Renal pelvis (tissue), 12 donors: ENCODE measurements around the gene UBE4B. TPM values are rescaled to one million over a fixed set of nuclear protein-coding genes. Genes with fewer than 3 reads are reported as not detected.
"Not testable (repeated sequence)": the region's sequence is repeated elsewhere in the genome, so short reads cannot be mapped to it uniquely, and the experiment has no call there.

ENCODE experiments used
- DNase-seq: peaks from one replicate; pipeline ENCODE4 v3.0.0-alpha.2; 2013
- long read RNA-seq, 16 experiments: transcript quantifications; one replicate each; lab custom pipeline, GENCODE V29; 2026
- polyA plus RNA-seq, 3 donors: library from polyadenylated mRNA; unstranded; fragments of 120-200 nt; gene quantifications; one replicate each; pipeline ENCODE4 v1.2.1, GENCODE V29; 2013; ENCODE audit not compliant: insufficient read length in 3 of 3

Gene UBE4B
- 10 to 100 TPM; 48.6 to 58.8 (median 58.2) TPM for polyA plus RNA-seq
- long read RNA-seq, donor 1, full-length matches to known transcripts: 2 of 8 reads
- long read RNA-seq, donor 1, partial matches to known transcripts: 6 of 8 reads
- long read RNA-seq, donor 1, other reads (novel, unspliced or antisense): 0 of 8 reads
- long read RNA-seq, donor 2, full-length matches to known transcripts: 3 of 27 reads
- long read RNA-seq, donor 2, partial matches to known transcripts: 24 of 27 reads
- long read RNA-seq, donor 2, other reads (novel, unspliced or antisense): 0 of 27 reads
- long read RNA-seq, donor 3, partial matches to known transcripts: 13 of 13 reads
- long read RNA-seq, donor 3, other reads (novel, unspliced or antisense): 0 of 13 reads
- long read RNA-seq, donor 4, partial matches to known transcripts: 7 of 7 reads
- long read RNA-seq, donor 4, other reads (novel, unspliced or antisense): 0 of 7 reads
- long read RNA-seq, donor 5, full-length matches to known transcripts: 1 of 1 reads
- long read RNA-seq, donor 5, partial matches to known transcripts: 0 of 1 reads
- long read RNA-seq, donor 5, other reads (novel, unspliced or antisense): 0 of 1 reads
- long read RNA-seq, donor 6, full-length matches to known transcripts: 4 of 32 reads
- long read RNA-seq, donor 6, partial matches to known transcripts: 28 of 32 reads
- long read RNA-seq, donor 6, other reads (novel, unspliced or antisense): 0 of 32 reads
- long read RNA-seq, donor 7, full-length matches to known transcripts: 3 of 18 reads
- long read RNA-seq, donor 7, partial matches to known transcripts: 15 of 18 reads
- long read RNA-seq, donor 7, other reads (novel, unspliced or antisense): 0 of 18 reads
- long read RNA-seq, donor 8, partial matches to known transcripts: 6 of 6 reads
- long read RNA-seq, donor 8, other reads (novel, unspliced or antisense): 0 of 6 reads
- long read RNA-seq, donor 9, partial matches to known transcripts: 20 of 22 reads
- long read RNA-seq, donor 9, other reads (novel, unspliced or antisense): 0 of 22 reads
- long read RNA-seq, donor 10, partial matches to known transcripts: 20 of 21 reads
- long read RNA-seq, donor 10, other reads (novel, unspliced or antisense): 0 of 21 reads
- long read RNA-seq, donor 11, full-length matches to known transcripts: 1 of 6 reads
- long read RNA-seq, donor 11, partial matches to known transcripts: 5 of 6 reads
- long read RNA-seq, donor 11, other reads (novel, unspliced or antisense): 0 of 6 reads
- long read RNA-seq, donor 12, full-length matches to known transcripts: 1 of 23 reads
- long read RNA-seq, donor 12, partial matches to known transcripts: 22 of 23 reads
- long read RNA-seq, donor 12, other reads (novel, unspliced or antisense): 0 of 23 reads
- long read RNA-seq, donor 13, partial matches to known transcripts: 32 of 32 reads
- long read RNA-seq, donor 13, other reads (novel, unspliced or antisense): 0 of 32 reads
- long read RNA-seq, donor 14: 0 reads
- long read RNA-seq, donor 15, full-length matches to known transcripts: 2 of 41 reads
- long read RNA-seq, donor 15, partial matches to known transcripts: 39 of 41 reads
- long read RNA-seq, donor 15, other reads (novel, unspliced or antisense): 0 of 41 reads
- long read RNA-seq, donor 16, partial matches to known transcripts: 11 of 13 reads
- long read RNA-seq, donor 16, other reads (novel, unspliced or antisense): 0 of 13 reads

- peak; percentile 99 for DNase-seq
Measured at GRCh38 chr1:10032590-10033358, at the start of gene UBE4B. Gene UBE4B (plus strand): TSS chr1:10032958. CDS start chr1:10033671, 713 bp downstream.

DNA sequence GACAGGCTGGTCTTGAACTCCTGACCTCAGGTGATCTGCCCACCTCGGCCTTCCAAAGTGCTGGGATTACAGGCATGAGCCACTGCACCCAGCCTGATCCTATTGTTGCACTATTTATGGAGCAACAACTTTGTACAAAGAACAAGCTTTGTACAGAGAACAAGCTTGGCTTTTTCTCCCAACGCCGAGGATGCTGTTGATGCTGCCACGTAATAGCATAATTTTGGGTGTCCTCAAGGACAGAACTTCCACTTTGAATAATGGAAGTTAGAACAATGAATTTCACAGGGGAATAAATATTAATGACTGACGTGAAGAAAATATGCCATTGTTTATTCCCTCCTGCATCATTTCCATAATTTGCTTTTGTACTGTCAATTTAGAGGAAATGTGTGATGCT, 48.5 kb upstream of the UBE4B start:
- DNase-seq: no peak

DNA sequence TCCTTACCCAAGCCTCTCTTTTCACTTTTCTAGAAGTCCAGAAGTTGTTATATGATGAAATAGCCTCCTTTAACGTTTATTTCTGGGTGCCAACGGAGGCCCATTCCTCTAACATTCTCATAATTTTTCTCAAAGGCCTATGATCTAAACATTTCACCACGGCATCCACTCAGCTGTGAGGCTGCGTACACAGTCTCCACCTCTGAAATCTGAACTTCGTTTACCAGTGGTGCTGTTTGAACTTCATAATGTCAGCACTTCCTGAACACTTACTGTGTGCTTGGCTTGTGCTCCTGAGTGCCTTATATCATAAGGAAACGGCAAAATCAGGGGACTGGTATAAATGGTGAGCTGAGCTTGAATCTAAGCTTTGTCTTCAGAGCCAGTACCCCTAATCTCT, 47.8 kb upstream of the UBE4B start:
- DNase-seq: no peak

GRCh38 chr1:9989773-9990172, 43.0 kb upstream of the UBE4B start:
- no peak for DNase-seq

GRCh38 chr1:9990944-9991343, 41.8 kb upstream of the UBE4B start:
- DNase-seq: no peak

DNA sequence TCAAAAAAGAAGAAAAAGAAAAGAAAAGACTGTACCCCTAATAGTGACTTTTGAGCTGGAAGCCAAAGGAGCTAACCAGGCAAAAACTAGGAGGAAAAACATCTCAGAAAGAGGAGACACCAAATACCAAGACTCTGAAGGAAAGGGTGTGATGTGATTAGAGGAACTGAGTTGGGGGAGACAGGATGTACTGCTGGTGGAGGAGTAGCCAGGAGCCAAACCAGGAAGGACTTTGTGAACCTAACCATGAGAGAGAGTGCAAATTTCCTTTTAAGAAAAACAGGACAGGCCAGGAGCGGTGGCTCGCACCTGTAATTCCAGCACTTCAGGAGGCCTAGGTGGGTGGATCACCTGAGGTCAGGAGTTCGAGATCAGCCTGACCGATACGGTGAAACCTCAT, 39.8 kb upstream of the UBE4B start:
- DNase-seq: no peak

DNA sequence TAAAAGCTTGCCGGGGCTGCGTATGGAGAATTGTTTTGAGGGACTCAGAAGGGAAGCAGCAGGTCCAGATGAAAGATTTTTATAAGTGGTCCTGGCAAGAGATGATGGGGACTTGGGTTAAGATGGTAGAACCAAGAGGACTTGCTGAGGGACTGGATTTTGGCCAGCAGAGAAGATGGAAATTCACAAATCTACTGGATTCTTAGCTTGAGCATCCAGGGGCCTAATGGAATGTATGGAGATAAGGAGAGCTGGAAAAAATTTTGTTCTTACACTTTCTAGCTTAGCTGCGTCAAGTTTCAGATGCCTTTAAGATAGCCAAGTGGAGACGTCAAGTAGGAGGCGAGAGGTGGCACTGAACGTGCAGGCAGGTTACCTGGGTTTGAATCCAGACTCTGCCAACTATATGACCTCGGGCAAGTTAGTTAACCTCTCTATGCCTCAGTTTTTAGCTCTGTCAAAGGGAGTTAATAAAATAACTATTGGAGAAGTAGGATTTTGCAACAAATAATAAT, 39.1 kb upstream of the UBE4B start:
- DNase-seq: no peak

DNA sequence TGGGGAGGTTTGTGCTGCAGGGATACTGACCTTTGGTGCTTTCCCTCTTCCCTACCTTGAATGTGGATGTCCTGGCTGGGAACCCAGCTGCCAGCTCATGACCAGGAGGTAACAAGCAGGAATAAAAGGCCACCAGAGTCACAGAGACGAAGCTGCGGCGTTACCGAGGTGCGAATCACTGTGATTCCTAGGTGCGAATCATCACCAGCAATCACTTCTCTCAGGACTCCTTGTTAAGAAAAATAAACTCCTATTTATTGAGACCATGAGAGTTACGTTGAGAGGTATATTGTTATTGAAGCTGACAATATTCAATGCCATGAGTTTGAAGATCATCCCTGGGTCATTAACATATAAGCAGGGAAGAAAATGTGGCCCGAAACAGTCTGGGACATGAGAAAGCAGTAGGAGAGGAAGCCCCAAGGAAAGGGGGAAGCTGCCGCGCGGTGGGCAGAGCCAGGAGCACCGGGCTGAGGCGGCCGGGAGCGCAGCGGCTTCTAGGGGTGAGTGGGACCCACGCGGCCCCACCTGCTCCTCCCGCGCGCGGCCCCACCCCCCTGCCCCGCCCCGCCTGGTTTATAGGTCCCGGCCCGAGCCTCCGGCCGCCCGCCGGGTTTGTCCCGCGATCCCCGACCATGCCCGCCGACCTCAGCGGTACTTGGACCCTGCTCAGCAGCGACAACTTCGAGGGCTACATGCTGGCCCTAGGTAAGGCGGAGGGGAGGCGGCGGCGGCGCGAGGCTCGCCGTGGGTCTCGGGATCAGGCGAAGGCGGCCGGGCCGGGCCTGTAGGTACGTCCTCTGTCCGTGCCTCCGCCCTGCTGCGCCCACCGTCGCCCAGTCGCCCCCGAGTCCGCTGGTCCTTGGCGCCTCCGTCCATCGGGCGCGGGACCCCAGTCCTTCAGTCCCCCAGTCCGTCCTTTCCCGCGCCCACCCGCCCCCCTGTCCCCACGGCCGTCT, 35.9 kb upstream of the UBE4B start, which contains the start of gene RBP7:
Gene RBP7 (plus strand): TSS at position 605 of the 959 bp plus-strand sequence. CDS start 31 bp downstream, at position 636.
- no peak for DNase-seq

GRCh38 chr1:10001016-10001665, 31.6 kb upstream of the UBE4B start:
- no peak for DNase-seq

GRCh38 chr1:10005248-10005647, 27.5 kb upstream of the UBE4B start:
- DNase-seq: not testable (repeated sequence)

- no peak for DNase-seq
Measured at GRCh38 chr1:10007169-10007568, 25.6 kb upstream of the UBE4B start.

GRCh38 chr1:10014016-10014415, 18.7 kb upstream of the UBE4B start:
- DNase-seq: no peak

DNA sequence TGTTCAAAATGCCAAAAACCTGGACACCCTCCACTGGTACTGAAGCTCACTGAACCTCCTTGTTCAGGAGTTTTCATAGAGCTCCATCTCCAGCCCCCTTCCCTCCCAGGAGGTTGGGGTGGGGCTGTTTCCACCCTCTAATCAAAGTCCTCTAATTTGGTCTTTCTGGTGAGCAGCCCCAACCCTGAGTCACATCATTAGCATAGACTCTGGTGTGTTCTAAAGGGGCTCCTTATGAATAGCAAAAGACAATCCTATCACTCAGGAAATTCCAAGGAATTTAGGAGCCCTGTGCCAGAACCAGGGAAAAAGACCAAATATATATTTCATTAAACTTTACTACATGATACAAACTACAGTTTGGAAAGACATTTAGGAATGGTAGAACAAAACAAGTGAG, 13.2 kb upstream of the UBE4B start:
- DNase-seq: no peak

- DNase-seq: no peak
Measured at GRCh38 chr1:10020086-10020485, 12.7 kb upstream of the UBE4B start.

- DNase-seq: peak; percentile 58
Measured at GRCh38 chr1:10020678-10021077, 12.1 kb upstream of the UBE4B start.

DNA sequence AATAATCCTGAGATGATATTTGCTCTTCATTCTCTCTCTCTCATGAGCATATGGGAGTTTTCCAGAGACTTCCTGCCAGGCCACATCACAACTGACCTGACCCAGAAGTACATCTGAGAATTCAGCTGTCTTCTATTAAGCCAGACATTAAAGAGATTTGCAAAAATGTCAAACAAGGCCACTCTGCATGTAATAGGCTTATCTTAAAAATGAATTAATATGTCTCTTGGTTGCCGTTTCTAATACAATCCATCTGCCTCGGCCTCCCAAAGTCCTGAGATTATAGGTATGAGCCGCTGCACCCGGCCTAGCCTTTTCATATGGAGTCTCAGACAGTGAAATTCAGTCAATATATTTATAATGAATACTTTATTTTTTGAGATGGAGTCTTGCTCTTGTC, 10.8 kb upstream of the UBE4B start:
- DNase-seq: not testable (repeated sequence)

- DNase-seq: no peak
Measured at GRCh38 chr1:10022656-10023055, 10.1 kb upstream of the UBE4B start.

DNA sequence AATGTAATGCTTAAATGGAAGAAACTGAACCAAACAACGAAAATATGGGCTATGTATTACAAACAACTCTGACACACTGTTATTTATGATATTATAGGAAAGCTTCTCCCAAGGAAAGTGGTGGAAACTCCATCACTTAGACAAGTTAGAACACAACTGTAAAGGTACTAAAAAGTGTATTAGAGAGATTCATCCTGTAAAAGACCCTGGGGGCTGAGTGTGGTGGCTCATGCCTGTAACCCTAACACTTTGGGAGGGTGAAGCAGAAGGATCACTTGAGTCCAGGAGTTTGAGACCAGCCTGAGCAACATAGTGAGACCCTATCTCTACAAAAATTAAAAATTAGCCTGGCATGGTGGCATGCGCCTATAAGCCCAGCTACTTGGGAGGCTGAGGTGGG, 7.4 kb upstream of the UBE4B start:
- DNase-seq: no peak
